ENCODE measurements around the gene CNPY4. TPM values are rescaled to one million over a fixed set of nuclear protein-coding genes. Genes with fewer than 3 reads are reported as not detected.

The CNPY4 gene
- total RNA-seq, 2 experiments from 2014 or later: 20.9 to 26.7 TPM

DNA sequence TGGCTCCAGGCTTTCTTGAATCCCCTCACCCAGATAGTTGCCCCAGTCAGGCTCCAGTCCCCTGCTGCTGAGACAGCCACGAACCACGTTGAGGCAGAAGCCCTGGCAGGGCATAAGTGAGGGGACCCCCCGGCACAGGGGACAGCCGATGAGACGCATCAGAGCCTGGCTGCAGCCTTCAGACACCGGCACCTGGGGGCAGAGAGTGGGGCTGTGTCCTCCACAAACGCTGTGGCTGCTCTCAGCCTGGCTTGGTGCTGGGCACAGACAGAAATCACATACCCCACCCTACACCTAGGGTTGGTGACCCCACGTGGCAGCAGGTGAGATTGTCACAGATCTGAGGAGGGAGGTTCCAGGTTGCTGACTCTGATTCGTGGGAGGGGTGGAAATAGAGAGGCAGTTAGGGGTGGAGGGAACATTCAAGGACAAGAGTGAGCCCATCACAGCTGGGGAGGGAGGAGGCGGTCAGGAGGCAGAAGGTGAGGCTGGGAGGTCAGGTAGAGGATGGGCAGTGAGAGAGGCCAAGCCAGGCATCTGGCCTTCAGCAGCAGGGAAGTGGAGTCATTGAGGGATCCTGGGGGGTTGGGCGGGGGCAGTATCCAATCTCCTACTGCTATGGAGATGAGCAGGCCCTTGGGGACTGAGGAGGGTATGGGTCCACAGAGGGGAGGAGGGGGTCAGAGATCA, 54.5 kb downstream of the CNPY4 start:
- no TSS peak for BruUV-seq (replicated peaks)

DNA sequence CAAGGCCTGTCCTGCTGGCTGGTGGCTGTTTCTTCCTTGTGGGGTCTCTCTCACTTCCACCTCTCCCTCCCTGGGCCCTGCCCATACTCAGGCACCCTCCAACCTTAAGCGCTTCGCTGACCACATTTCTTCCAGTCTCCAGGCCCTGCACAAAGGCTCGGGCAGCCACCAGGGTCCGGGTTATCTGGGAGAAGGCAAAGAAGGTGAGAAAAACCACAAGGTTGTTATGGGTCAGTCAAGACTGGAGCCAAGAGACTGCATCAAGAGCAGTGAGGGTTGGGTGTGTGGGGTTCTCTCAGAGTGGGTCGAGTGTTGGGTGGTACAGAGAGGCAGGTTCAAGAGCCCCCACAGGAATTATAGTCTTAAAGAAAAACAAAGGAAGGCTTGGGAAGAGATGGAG, 55.1 kb downstream of the CNPY4 start:
- CTCF ChIA-PET (ENCODE audit: unreplicated experiment): no interaction called here
- Histone ChIP-seq H3K79me2 (ENCODE audit: insufficient read depth, low read depth, low read length) (peaks cover 6% of the 10 kb centered on the region; the same call in 1 of the 2 replicates), H3K4me1 (ENCODE audit: insufficient read depth, low read length, poor library complexity, severe bottlenecking) (peaks cover 76% of the 10 kb centered on the region), H3K4me2 (ENCODE audit: low read length) (peak overlapping the region; percentile 24; the same call in 1 of the 2 replicates), H3K36me3 (ENCODE audit: insufficient read depth, low read length) (peaks cover 9% of the 10 kb centered on the region; the same call in 1 of the 2 replicates), H3K9me2 (ENCODE audit: insufficient read depth, low read length) (no peaks in the 10 kb centered on the region), H3K9me3 (ENCODE audit: low read length) (no peaks in the 10 kb centered on the region), H3K4me3 (ENCODE audit: low read depth, low read length, poor library complexity, severe bottlenecking) (no peak overlapping the region), H4K20me1 (ENCODE audit: insufficient read depth, low read length) (no peaks in the 10 kb centered on the region), H3K27ac (ENCODE audit: low read depth, low read length, poor library complexity, severe bottlenecking) (no peak overlapping the region), H2AFZ (ENCODE audit: low read length) (no peak overlapping the region)
- BruUV-seq (replicated peaks): TSS peak; percentile 79
- intact Hi-C loops (cut with micrococcal nuclease; ENCODE audit: unreplicated experiment): no loop called here
- DNase-seq (ENCODE audit: low spot score): no peak
- POLR2A ChIA-PET: no interaction called here
- no peak for TF ChIP-seq EZH2phosphoT487 (IDR thresholded peaks at IDR 0.05; ENCODE audit: borderline replicate concordance, low read depth, low read length)
- TF ChIP-seq, protein P1, sequence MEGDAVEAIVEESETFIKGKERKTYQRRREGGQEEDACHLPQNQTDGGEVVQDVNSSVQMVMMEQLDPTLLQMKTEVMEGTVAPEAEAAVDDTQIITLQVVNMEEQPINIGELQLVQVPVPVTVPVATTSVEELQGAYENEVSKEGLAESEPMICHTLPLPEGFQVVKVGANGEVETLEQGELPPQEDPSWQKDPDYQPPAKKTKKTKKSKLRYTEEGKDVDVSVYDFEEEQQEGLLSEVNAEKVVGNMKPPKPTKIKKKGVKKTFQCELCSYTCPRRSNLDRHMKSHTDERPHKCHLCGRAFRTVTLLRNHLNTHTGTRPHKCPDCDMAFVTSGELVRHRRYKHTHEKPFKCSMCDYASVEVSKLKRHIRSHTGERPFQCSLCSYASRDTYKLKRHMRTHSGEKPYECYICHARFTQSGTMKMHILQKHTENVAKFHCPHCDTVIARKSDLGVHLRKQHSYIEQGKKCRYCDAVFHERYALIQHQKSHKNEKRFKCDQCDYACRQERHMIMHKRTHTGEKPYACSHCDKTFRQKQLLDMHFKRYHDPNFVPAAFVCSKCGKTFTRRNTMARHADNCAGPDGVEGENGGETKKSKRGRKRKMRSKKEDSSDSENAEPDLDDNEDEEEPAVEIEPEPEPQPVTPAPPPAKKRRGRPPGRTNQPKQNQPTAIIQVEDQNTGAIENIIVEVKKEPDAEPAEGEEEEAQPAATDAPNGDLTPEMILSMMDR (conservative IDR thresholded peaks at IDR 0.05; ENCODE audit: low read length): no peak

More for the DNA sequence above, 54.5 kb downstream of the CNPY4 start:
- Histone ChIP-seq H3K9me2 (ENCODE audit: insufficient read depth, low read length) (no peaks in the 10 kb centered on the region), H2AFZ (ENCODE audit: low read length) (no peak overlapping the region), H3K9me3 (ENCODE audit: low read length) (no peaks in the 10 kb centered on the region), H3K36me3 (ENCODE audit: insufficient read depth, low read length) (peaks cover 9% of the 10 kb centered on the region; the same call in 1 of the 2 replicates), H3K4me2 (ENCODE audit: low read length) (no peak overlapping the region), H4K20me1 (ENCODE audit: insufficient read depth, low read length) (no peaks in the 10 kb centered on the region), H3K27ac (ENCODE audit: low read depth, low read length, poor library complexity, severe bottlenecking) (no peak overlapping the region), H3K4me1 (ENCODE audit: insufficient read depth, low read length, poor library complexity, severe bottlenecking) (peaks cover 75% of the 10 kb centered on the region), H3K4me3 (ENCODE audit: low read depth, low read length, poor library complexity, severe bottlenecking) (no peak overlapping the region), H3K79me2 (ENCODE audit: insufficient read depth, low read depth, low read length) (peaks cover 6% of the 10 kb centered on the region; the same call in 1 of the 2 replicates)
- ChIA-PET CTCF (ENCODE audit: unreplicated experiment) (interaction anchor here (0.7 kb wide), 1 partner anchor 25 kb away, joined by 3 read pairs; no protein-coding TSS in a partner anchor), POLR2A (interaction anchor here (0.6 to 0.7 kb wide), 2 partner anchors 84 to 249 kb away, joined by 3 read pairs; no protein-coding TSS in a partner anchor)
- peak; percentile 36 for DNase-seq (ENCODE audit: low spot score)
- TF ChIP-seq EZH2phosphoT487 (IDR thresholded peaks at IDR 0.05; ENCODE audit: borderline replicate concordance, low read depth, low read length): no peak
- TF ChIP-seq, protein P1 (conservative IDR thresholded peaks at IDR 0.05; ENCODE audit: low read length): 0 out of 2 replicates have a peak, but pooled peaks have one; percentile 44
- intact Hi-C loops (cut with micrococcal nuclease; ENCODE audit: unreplicated experiment): no loop called here

Small RNAs within 50 kb of the gene (microRNA-seq; reads per million reads assigned to microRNA genes)
- gene MIR106B (ENCODE audit: borderline replicate concordance): 7,725 reads per million, percentile 93 among the genes with 10 or more reads in this experiment
- gene MIR25 (ENCODE audit: borderline replicate concordance): 1,409 reads per million, percentile 83 among the genes with 10 or more reads in this experiment
- not detected for gene MIR4658 (ENCODE audit: borderline replicate concordance)
- 13,196 reads per million, percentile 96 among the genes with 10 or more reads in this experiment for gene MIR93 (ENCODE audit: borderline replicate concordance)

Small RNAs within 50 kb of the gene (small RNA-seq; reads per million reads assigned to genes)
- 8.9 reads per million, percentile 95 among the genes with 10 or more reads in this experiment for gene MIR106B
- 42.9 reads per million, percentile 98 among the genes with 10 or more reads in this experiment for gene MIR25
- 9.3 reads per million, percentile 95 among the genes with 10 or more reads in this experiment for gene MIR93

Other genes with a start within 250 kb of the CNPY4 start
- not detected in 2 replicates for gene OR2AE1, start 242.6 kb upstream of the CNPY4 start, total RNA-seq (2014; rRNA removed; shearing (Covaris generic))
- not detected in 2 replicates for gene OR2AE1, start 242.6 kb upstream of the CNPY4 start, total RNA-seq (2022)
- gene TRIM4, start 200.1 kb upstream of the CNPY4 start, total RNA-seq (2014; rRNA removed; shearing (Covaris generic)): 7.5 and 12.8 TPM in 2 replicates
- 22.3 and 22.5 TPM in 2 replicates for gene TRIM4, start 200.1 kb upstream of the CNPY4 start, total RNA-seq (2022)
- not detected in 2 replicates for gene GJC3, start 190.0 kb upstream of the CNPY4 start, total RNA-seq (2014; rRNA removed; shearing (Covaris generic))
- not detected in 2 replicates for gene GJC3, start 190.0 kb upstream of the CNPY4 start, total RNA-seq (2022)
- 0.60 and 2.1 TPM in 2 replicates for gene AZGP1, start 143.6 kb upstream of the CNPY4 start, total RNA-seq (2014; rRNA removed; shearing (Covaris generic))
- gene AZGP1, start 143.6 kb upstream of the CNPY4 start, total RNA-seq (2022): 0.44 and 0.89 TPM in 2 replicates
- 20.2 and 21.4 TPM in 2 replicates for gene ZKSCAN1, start 104.0 kb upstream of the CNPY4 start, total RNA-seq (2014; rRNA removed; shearing (Covaris generic))
- gene ZKSCAN1, start 104.0 kb upstream of the CNPY4 start, total RNA-seq (2022): 48.1 and 55.4 TPM in 2 replicates
- 5.6 and 9.7 TPM in 2 replicates for gene ZSCAN21, start 69.9 kb upstream of the CNPY4 start, total RNA-seq (2014; rRNA removed; shearing (Covaris generic))
- 7.3 and 7.5 TPM in 2 replicates for gene ZSCAN21, start 69.9 kb upstream of the CNPY4 start, total RNA-seq (2022)
- 19.8 and 21.8 TPM in 2 replicates for gene ZNF3, start 37.9 kb upstream of the CNPY4 start, total RNA-seq (2014; rRNA removed; shearing (Covaris generic))
- gene ZNF3, start 37.9 kb upstream of the CNPY4 start, total RNA-seq (2022): 23.7 and 24.4 TPM in 2 replicates
- 57.6 and 60.5 TPM in 2 replicates for gene COPS6, start 30.7 kb upstream of the CNPY4 start, total RNA-seq (2014; rRNA removed; shearing (Covaris generic))
- 93.3 and 96.0 TPM in 2 replicates for gene COPS6, start 30.7 kb upstream of the CNPY4 start, total RNA-seq (2022)
- gene MCM7, start 18.2 kb upstream of the CNPY4 start, total RNA-seq (2014; rRNA removed; shearing (Covaris generic)): 424 and 475 TPM in 2 replicates
- 423 and 443 TPM in 2 replicates for gene MCM7, start 18.2 kb upstream of the CNPY4 start, total RNA-seq (2022)
- gene AP4M1, start 18.0 kb upstream of the CNPY4 start, total RNA-seq (2014; rRNA removed; shearing (Covaris generic)): 14.1 and 25.0 TPM in 2 replicates
- 29.3 and 33.8 TPM in 2 replicates for gene AP4M1, start 18.0 kb upstream of the CNPY4 start, total RNA-seq (2022)
- gene TAF6, start 276 bp upstream of the CNPY4 start, total RNA-seq (2014; rRNA removed; shearing (Covaris generic)): 28.0 and 35.4 TPM in 2 replicates
- gene TAF6, start 276 bp upstream of the CNPY4 start, total RNA-seq (2022): 71.0 and 76.5 TPM in 2 replicates
- 4.4 and 4.8 TPM in 2 replicates for gene MBLAC1, start 7.3 kb downstream of the CNPY4 start, total RNA-seq (2014; rRNA removed; shearing (Covaris generic))
- gene MBLAC1, start 7.3 kb downstream of the CNPY4 start, total RNA-seq (2022): 3.7 and 4.5 TPM in 2 replicates
- 243 and 263 TPM in 2 replicates for gene LAMTOR4, start 29.3 kb downstream of the CNPY4 start, total RNA-seq (2014; rRNA removed; shearing (Covaris generic))
- 207 and 237 TPM in 2 replicates for gene LAMTOR4, start 29.3 kb downstream of the CNPY4 start, total RNA-seq (2022)
- 30.6 and 38.8 TPM in 2 replicates for gene TRAPPC14, start 39.1 kb downstream of the CNPY4 start, total RNA-seq (2014; rRNA removed; shearing (Covaris generic))
- gene TRAPPC14, start 39.1 kb downstream of the CNPY4 start, total RNA-seq (2022): 41.6 and 49.9 TPM in 2 replicates
- 3.9 and 4.6 TPM in 2 replicates for gene GAL3ST4, start 49.0 kb downstream of the CNPY4 start, total RNA-seq (2014; rRNA removed; shearing (Covaris generic))
- gene GAL3ST4, start 49.0 kb downstream of the CNPY4 start, total RNA-seq (2022): 5.2 and 6.1 TPM in 2 replicates
- gene GPC2, start 57.7 kb downstream of the CNPY4 start, total RNA-seq (2014; rRNA removed; shearing (Covaris generic)): 20.2 and 33.2 TPM in 2 replicates
- 23.2 and 31.7 TPM in 2 replicates for gene GPC2, start 57.7 kb downstream of the CNPY4 start, total RNA-seq (2022)
- 56.1 and 82.8 TPM in 2 replicates for gene STAG3, start 58.3 kb downstream of the CNPY4 start, total RNA-seq (2014; rRNA removed; shearing (Covaris generic))
- 70.2 and 79.2 TPM in 2 replicates for gene STAG3, start 58.3 kb downstream of the CNPY4 start, total RNA-seq (2022)
- 61.5 and 83.3 TPM in 2 replicates for gene PVRIG, start 100.3 kb downstream of the CNPY4 start, total RNA-seq (2014; rRNA removed; shearing (Covaris generic))
- gene PVRIG, start 100.3 kb downstream of the CNPY4 start, total RNA-seq (2022): 86.6 and 99.4 TPM in 2 replicates
- not detected in 2 replicates for gene SPDYE3, start 188.1 kb downstream of the CNPY4 start, total RNA-seq (2014; rRNA removed; shearing (Covaris generic))
- gene SPDYE3, start 188.1 kb downstream of the CNPY4 start, total RNA-seq (2022): not detected in 2 replicates
- 90.2 and 102 TPM in 2 replicates for gene PILRB, start 238.5 kb downstream of the CNPY4 start, total RNA-seq (2014; rRNA removed; shearing (Covaris generic))
- gene PILRB, start 238.5 kb downstream of the CNPY4 start, total RNA-seq (2022): 95.0 and 106 TPM in 2 replicates

All from OCI-LY7 (cell line).